Measurements from ENCODE around the gene HOXB7. TPM values are rescaled to one million over a fixed set of nuclear protein-coding genes. Genes with fewer than 3 reads are reported as not detected.

Gene HOXB7
- total RNA-seq, 1 donor from 2014 or later = 3.6 TPM

DNA sequence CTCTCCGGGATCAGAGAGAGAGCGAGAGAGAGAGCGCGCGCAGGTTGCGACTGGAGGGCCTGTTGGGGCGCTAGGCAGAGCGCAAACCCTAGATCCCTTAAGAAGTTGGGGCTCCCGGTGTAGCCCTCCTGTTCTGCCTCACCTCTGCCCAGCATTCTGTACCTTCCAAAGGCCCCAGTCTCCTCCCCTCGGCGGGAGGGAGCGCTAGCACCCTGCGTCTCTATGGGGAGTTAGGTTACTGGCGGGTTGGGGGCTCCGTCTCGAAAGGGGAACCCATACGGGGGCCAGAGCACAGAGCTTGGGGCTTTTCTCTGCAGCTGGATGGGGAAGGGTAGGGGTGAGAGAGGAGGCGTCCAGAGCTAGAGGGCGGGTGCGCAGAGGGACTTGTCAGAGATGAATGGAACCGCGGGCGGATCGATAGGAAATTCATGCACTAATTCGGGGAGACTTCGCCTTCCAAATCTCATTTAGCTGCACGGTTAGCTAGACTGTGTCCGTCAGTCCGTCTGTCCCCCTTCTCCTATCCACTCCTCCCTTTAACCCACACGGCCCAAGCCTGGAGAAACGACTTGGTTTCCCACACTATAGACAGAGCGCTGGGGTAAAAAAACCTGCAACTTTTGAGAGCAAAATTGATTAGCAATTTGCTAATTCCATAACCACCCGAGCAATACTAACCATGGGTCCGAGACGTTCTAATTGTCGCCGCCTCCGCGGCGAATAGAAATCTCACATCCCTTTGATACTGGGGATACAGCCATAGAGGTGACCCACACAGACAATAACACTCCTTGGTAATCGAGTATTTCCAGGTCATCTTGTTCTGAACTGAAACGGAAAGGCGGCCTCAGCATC lies 32.0 kb downstream of the HOXB7 start:
- Mint-ChIP-seq H3K27me3 (ENCODE audit: unreplicated experiment) (peaks cover 46% of the 10 kb centered on the region), H3K27ac (ENCODE audit: unreplicated experiment) (peak overlapping the region; percentile 34), H3K9me3 (ENCODE audit: unreplicated experiment) (no peaks in the 10 kb centered on the region), H3K4me1 (ENCODE audit: unreplicated experiment) (peaks cover 53% of the 10 kb centered on the region), H3K36me3 (ENCODE audit: low read depth, unreplicated experiment) (no peaks in the 10 kb centered on the region), H3K4me3 (ENCODE audit: unreplicated experiment) (peak overlapping the region; percentile 90)
- no peak for DNase-seq (ENCODE audit: low spot score)
- TF ChIP-seq, protein P1, sequence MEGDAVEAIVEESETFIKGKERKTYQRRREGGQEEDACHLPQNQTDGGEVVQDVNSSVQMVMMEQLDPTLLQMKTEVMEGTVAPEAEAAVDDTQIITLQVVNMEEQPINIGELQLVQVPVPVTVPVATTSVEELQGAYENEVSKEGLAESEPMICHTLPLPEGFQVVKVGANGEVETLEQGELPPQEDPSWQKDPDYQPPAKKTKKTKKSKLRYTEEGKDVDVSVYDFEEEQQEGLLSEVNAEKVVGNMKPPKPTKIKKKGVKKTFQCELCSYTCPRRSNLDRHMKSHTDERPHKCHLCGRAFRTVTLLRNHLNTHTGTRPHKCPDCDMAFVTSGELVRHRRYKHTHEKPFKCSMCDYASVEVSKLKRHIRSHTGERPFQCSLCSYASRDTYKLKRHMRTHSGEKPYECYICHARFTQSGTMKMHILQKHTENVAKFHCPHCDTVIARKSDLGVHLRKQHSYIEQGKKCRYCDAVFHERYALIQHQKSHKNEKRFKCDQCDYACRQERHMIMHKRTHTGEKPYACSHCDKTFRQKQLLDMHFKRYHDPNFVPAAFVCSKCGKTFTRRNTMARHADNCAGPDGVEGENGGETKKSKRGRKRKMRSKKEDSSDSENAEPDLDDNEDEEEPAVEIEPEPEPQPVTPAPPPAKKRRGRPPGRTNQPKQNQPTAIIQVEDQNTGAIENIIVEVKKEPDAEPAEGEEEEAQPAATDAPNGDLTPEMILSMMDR (IDR thresholded peaks at IDR 0.05; ENCODE audit: unreplicated experiment) = no peak

DNA sequence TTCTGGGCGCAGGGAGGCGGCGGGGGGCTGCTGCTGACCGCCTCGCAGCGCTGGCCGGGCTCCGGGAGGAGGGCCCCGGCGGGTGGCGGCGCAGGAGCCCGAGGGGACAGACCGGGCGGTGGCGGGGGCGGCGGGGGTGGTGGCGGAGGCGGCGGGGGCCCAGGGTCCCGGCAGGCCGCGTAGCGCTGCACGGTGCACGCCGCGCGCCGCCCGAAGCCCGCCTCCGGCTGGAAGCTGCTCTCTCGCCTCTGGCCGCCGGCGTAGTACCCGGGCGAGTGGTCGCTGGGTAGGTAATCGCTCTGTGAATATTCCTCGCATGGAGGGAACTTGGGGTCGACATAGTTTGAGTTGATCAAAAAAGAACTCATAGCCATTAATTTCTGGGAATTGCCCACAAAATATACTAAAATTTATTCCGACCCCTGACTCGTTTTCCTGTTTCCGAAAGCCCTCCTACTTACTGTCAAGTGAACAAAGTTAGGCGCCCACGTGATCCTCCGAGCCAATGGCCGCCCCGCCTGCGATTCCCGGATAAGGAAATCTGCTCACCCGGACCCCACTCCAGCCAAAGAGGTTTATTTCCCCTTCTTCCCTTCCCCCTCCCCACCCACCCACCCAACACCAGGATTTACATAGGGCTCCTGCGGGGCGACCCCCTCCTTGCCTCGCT lies 32.7 kb downstream of the HOXB7 start, which contains the start of gene HOXB4:
HOXB4 (minus strand) TSS at position 405 of the 670 bp plus-strand sequence; CDS start at position 374, 31 bp downstream.
- TF ChIP-seq, protein P1 (IDR thresholded peaks at IDR 0.05; ENCODE audit: unreplicated experiment) = no peak
- H3K4me3 Mint-ChIP-seq (ENCODE audit: unreplicated experiment) = peak within 1 kb of the TSS; percentile 93
- H3K9me3 Mint-ChIP-seq (ENCODE audit: unreplicated experiment) = no peaks in the 10 kb centered on the region
- H3K27me3 Mint-ChIP-seq (ENCODE audit: unreplicated experiment) = peaks cover 43% of the 10 kb centered on the region
- no peaks in the 10 kb centered on the region for H3K36me3 Mint-ChIP-seq (ENCODE audit: low read depth, unreplicated experiment)
- peaks cover 58% of the 10 kb centered on the region for H3K4me1 Mint-ChIP-seq (ENCODE audit: unreplicated experiment)
- peak within 1 kb of the TSS; percentile 52 for H3K27ac Mint-ChIP-seq (ENCODE audit: unreplicated experiment)
- peak; percentile 69 for DNase-seq (ENCODE audit: low spot score)

DNA sequence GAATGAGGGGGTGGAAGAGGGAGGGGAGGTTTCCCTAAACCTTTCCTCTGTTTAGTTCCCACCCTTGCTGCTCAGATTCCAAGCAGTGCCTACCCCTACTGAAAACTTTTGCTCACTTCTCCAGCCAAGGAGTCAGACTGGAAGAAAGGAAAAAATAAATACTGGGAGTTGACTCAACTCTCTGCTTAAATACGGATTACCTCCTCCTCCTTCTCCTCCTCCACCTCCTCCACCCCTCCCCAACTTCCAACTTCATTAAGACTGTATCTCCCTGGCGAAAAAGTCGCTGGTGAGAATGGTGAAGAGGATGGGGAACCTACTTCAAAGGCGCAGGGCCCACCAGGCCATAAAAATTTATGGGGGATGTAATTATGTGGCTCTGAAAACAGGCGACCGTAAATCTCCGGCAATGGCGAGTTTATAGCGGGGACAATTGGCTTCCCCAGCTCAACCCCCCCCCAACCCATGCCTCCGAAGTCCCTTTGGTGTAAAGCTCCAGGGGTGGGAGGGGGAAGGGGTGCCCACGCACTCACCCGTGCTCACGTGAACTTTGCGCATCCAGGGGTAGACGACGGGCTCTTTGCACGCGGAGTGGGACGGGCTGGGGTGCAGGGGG lies 33.4 kb downstream of the HOXB7 start:
- peak overlapping the region; percentile 92 for H3K4me3 Mint-ChIP-seq (ENCODE audit: unreplicated experiment)
- H3K4me1 Mint-ChIP-seq (ENCODE audit: unreplicated experiment) = peaks cover 54% of the 10 kb centered on the region
- no peak for DNase-seq (ENCODE audit: low spot score)
- H3K27me3 Mint-ChIP-seq (ENCODE audit: unreplicated experiment) = peaks cover 42% of the 10 kb centered on the region
- no peaks in the 10 kb centered on the region for H3K9me3 Mint-ChIP-seq (ENCODE audit: unreplicated experiment)
- H3K36me3 Mint-ChIP-seq (ENCODE audit: low read depth, unreplicated experiment) = no peaks in the 10 kb centered on the region
- no peak overlapping the region for H3K27ac Mint-ChIP-seq (ENCODE audit: unreplicated experiment)
- TF ChIP-seq, protein P1 (IDR thresholded peaks at IDR 0.05; ENCODE audit: unreplicated experiment) = no peak

DNA sequence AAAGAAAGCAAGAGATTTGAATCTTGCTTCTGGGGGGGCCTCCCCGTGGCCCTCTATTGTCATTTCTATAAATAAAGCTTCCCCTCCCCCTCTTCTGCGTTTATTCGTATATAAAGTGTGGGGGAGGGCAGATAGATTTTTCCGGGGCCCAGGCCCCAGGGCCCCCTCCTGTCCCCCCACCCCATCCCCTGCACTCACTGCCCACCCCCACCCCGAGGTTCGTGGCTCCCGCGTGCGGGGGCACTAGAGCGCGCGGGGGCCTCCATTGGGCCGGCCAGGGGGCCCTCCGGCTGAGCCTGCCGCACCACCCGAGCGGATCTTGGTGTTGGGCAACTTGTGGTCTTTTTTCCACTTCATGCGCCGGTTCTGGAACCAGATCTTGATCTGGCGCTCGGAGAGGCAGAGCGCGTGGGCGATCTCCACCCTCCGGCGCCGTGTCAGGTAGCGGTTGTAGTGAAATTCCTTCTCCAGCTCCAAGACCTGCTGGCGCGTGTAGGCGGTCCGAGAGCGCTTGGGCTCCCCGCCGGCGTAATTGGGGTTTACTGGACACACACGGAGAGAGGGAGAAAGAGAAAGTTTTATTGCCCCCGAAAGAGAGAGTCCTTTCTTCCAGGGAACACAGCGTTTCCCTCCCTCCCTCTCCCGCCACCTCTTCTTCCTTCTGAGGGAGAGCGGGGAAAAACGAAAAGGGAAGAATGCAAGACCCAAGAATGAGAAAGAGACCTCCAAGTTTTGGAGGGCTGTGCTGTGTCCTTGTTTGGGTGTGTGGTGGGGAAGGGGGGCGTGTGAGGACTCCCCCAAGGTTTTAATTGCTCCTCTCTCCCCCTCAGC lies 34.1 kb downstream of the HOXB7 start:
- TF ChIP-seq, protein P1 (IDR thresholded peaks at IDR 0.05; ENCODE audit: unreplicated experiment) = no peak
- H3K9me3 Mint-ChIP-seq (ENCODE audit: unreplicated experiment) = no peaks in the 10 kb centered on the region
- H3K36me3 Mint-ChIP-seq (ENCODE audit: low read depth, unreplicated experiment) = peaks cover 3% of the 10 kb centered on the region
- no peak overlapping the region for H3K27ac Mint-ChIP-seq (ENCODE audit: unreplicated experiment)
- peak overlapping the region; percentile 92 for H3K4me3 Mint-ChIP-seq (ENCODE audit: unreplicated experiment)
- DNase-seq (ENCODE audit: low spot score) = no peak
- peaks cover 57% of the 10 kb centered on the region for H3K4me1 Mint-ChIP-seq (ENCODE audit: unreplicated experiment)
- peaks cover 43% of the 10 kb centered on the region for H3K27me3 Mint-ChIP-seq (ENCODE audit: unreplicated experiment)

Measured in endothelial cell (in vitro differentiated cells).